ENCODE data around the gene PRDM15. TPM values are rescaled to one million over a fixed set of nuclear protein-coding genes. Genes with fewer than 3 reads are reported as not detected.

PRDM15 gene
- total and polyA plus RNA-seq, 4 donors = 1.2 to 5.7 (median 2.1) TPM

- no peaks in the 10 kb centered on the region for H3K9me3 ChIP-seq (ENCODE audit: control insufficient read depth in 4 of 4, low read length in 3 of 4)
- no peak overlapping the region for H3K4me3 ChIP-seq (ENCODE audit: low read depth in 1 of 3, low read length in 3 of 3)
- no peak for DNase-seq (ENCODE audit: low spot score)
- 95% methylated on average over 33 of the region's 33 CpGs for WGBS
- no peak overlapping the region for H3K9ac ChIP-seq (ENCODE audit: low read depth in 1 of 2, low read length in 2 of 2)
- no peaks in the 10 kb centered on the region for H3K27me3 ChIP-seq (ENCODE audit: control insufficient read depth in 4 of 4, insufficient read depth in 4 of 4, low read length in 3 of 4)
- no peak overlapping the region for H3K27ac ChIP-seq (ENCODE audit: low read depth in 1 of 2, low read length in 2 of 2)
- peaks cover 18 to 43% (median 35%) of the 10 kb centered on the region in 4 donors for H3K4me1 ChIP-seq (ENCODE audit: control insufficient read depth in 4 of 4, insufficient read depth in 4 of 4, low read length in 3 of 4)
- TF ChIP-seq RXRA (IDR thresholded peaks at IDR 0.05) (no peak), YY1 (IDR thresholded peaks at IDR 0.05) (no peak), ATF3 (IDR thresholded peaks at IDR 0.05) (no peak), RAD21 (IDR thresholded peaks at IDR 0.05) (no peak), CTCF (IDR thresholded peaks at IDR 0.05; ENCODE audit: low read depth, low read length, missing input control) (no peak), REST (IDR thresholded peaks at IDR 0.05) (no peak), ZBTB33 (IDR thresholded peaks at IDR 0.05) (no peak), FOXA1 (IDR thresholded peaks at IDR 0.05) (no peak), HNF4A (conservative IDR thresholded peaks at IDR 0.05) (no peak), EGR1 (IDR thresholded peaks at IDR 0.05; ENCODE audit: low read depth in 2 of 2) (no peak), SP1 (IDR thresholded peaks at IDR 0.05) (no peak)
- H3K36me3 ChIP-seq (ENCODE audit: control insufficient read depth in 4 of 4, insufficient read depth in 3 of 4, low read depth in 1 of 4, low read length in 3 of 4) = peaks cover 4 to 26% (median 11%) of the 10 kb centered on the region in 4 donors
Observed at GRCh38 chr21:41755934-41756773, 123.0 kb downstream of the PRDM15 start.

- Histone ChIP-seq H3K27ac (ENCODE audit: low read depth in 1 of 2, low read length in 2 of 2) (no peak overlapping the region), H3K4me3 (ENCODE audit: low read depth in 1 of 3, low read length in 3 of 3) (no peak overlapping the region), H3K4me1 (ENCODE audit: control insufficient read depth in 4 of 4, insufficient read depth in 4 of 4, low read length in 3 of 4) (peaks cover 15 to 43% (median 37%) of the 10 kb centered on the region in 4 donors), H3K9ac (ENCODE audit: low read depth in 1 of 2, low read length in 2 of 2) (no peak overlapping the region), H3K27me3 (ENCODE audit: control insufficient read depth in 4 of 4, insufficient read depth in 4 of 4, low read length in 3 of 4) (no peaks in the 10 kb centered on the region), H3K9me3 (ENCODE audit: control insufficient read depth in 4 of 4, low read length in 3 of 4) (no peaks in the 10 kb centered on the region), H3K36me3 (ENCODE audit: control insufficient read depth in 4 of 4, insufficient read depth in 3 of 4, low read depth in 1 of 4, low read length in 3 of 4) (peaks cover 4 to 26% (median 11%) of the 10 kb centered on the region in 4 donors)
- no peak for DNase-seq (ENCODE audit: low spot score)
- 95% methylated on average over 23 of the region's 23 CpGs for WGBS
- TF ChIP-seq RXRA (IDR thresholded peaks at IDR 0.05) = no peak
- TF ChIP-seq HNF4A (conservative IDR thresholded peaks at IDR 0.05) = no peak
- no peak for TF ChIP-seq RAD21 (IDR thresholded peaks at IDR 0.05)
- TF ChIP-seq REST (IDR thresholded peaks at IDR 0.05) = no peak
- no peak for TF ChIP-seq EGR1 (IDR thresholded peaks at IDR 0.05; ENCODE audit: low read depth in 2 of 2)
- TF ChIP-seq NR2F2 (IDR thresholded peaks at IDR 0.05) = no peak
- no peak for TF ChIP-seq GABPA (IDR thresholded peaks at IDR 0.05 in 1 of 2, conservative IDR thresholded peaks at IDR 0.05 in 1 of 2)
- no peak for TF ChIP-seq ATF3 (IDR thresholded peaks at IDR 0.05)
- no peak for TF ChIP-seq TAF1 (conservative IDR thresholded peaks at IDR 0.05)
- no peak for TF ChIP-seq MAX (IDR thresholded peaks at IDR 0.05)
- no peak for TF ChIP-seq FOXA1 (IDR thresholded peaks at IDR 0.05)
- TF ChIP-seq SP1 (IDR thresholded peaks at IDR 0.05) = no peak
- no peak for TF ChIP-seq YY1 (IDR thresholded peaks at IDR 0.05)
Observed at GRCh38 chr21:41755258-41755933, 123.7 kb downstream of the PRDM15 start.

All from liver (tissue), 9 donors.